ENCODE measurements around the gene MAML2. TPM values are rescaled to one million over a fixed set of nuclear protein-coding genes. Genes with fewer than 3 reads are reported as not detected.

MAML2 gene
- total RNA-seq, 2 experiments from 2014 or later = 11.8 to 12.5 TPM

GRCh38 chr11:96194581-96195374, 148.2 kb downstream of the MAML2 start:
- DNase-seq = no peak
- no peak for ATAC-seq
- Mint-ChIP-seq H3K4me3 (peak overlapping the region; percentile 9), H3K36me3 (ENCODE audit: low read depth) (peaks cover 44% of the 10 kb centered on the region), H3K9me3 (peaks cover 6% of the 10 kb centered on the region), H3K27ac (peak overlapping the region; percentile 78), H3K4me1 (ENCODE audit: low read depth) (peaks cover 87% of the 10 kb centered on the region), H3K27me3 (no peaks in the 10 kb centered on the region)
- intact Hi-C loops (cut with micrococcal nuclease) = no loop called here
- ChIA-PET POLR2A (no interaction called here), CTCF (interaction anchor here (0.7 to 1.8 kb wide), 8 partner anchors 8 to 148 kb away, joined by 3 to 11 read pairs (median 4); partner anchors contain the start of gene MAML2)
- no peak for TF ChIP-seq CTCF (IDR thresholded peaks at IDR 0.05)

- Mint-ChIP-seq H3K4me3 (peak overlapping the region; percentile 9), H3K9me3 (peaks cover 6% of the 10 kb centered on the region), H3K27me3 (no peaks in the 10 kb centered on the region), H3K27ac (peak overlapping the region; percentile 78), H3K36me3 (ENCODE audit: low read depth) (peaks cover 37% of the 10 kb centered on the region), H3K4me1 (ENCODE audit: low read depth) (peaks cover 87% of the 10 kb centered on the region)
- DNase-seq = no peak
- ChIA-PET POLR2A (no interaction called here), CTCF (interaction anchor here (1.1 to 1.8 kb wide), 6 partner anchors 8 to 149 kb away, joined by 4 to 11 read pairs (median 6); partner anchors contain the start of gene MAML2)
- intact Hi-C loops (cut with micrococcal nuclease) = no loop called here
- TF ChIP-seq CTCF (IDR thresholded peaks at IDR 0.05) = no peak
- no peak for ATAC-seq
Observed at GRCh38 chr11:96193745-96194443, 149.1 kb downstream of the MAML2 start.

- ChIA-PET POLR2A (no interaction called here), CTCF (no interaction called here)
- Mint-ChIP-seq H3K4me3 (no peak overlapping the region), H3K9me3 (peaks cover 6% of the 10 kb centered on the region), H3K27ac (peak overlapping the region; percentile 12), H3K27me3 (no peaks in the 10 kb centered on the region), H3K36me3 (ENCODE audit: low read depth) (peaks cover 23% of the 10 kb centered on the region), H3K4me1 (ENCODE audit: low read depth) (peaks cover 88% of the 10 kb centered on the region)
- ATAC-seq = no peak
- no peak for DNase-seq
- no peak for TF ChIP-seq CTCF (IDR thresholded peaks at IDR 0.05)
- intact Hi-C loops (cut with micrococcal nuclease) = no loop called here
Observed at GRCh38 chr11:96191752-96192151, 151.2 kb downstream of the MAML2 start.

- H3K4me1 Mint-ChIP-seq (ENCODE audit: low read depth) = peaks cover 85% of the 10 kb centered on the region
- H3K9me3 Mint-ChIP-seq = peaks cover 6% of the 10 kb centered on the region
- TF ChIP-seq CTCF (IDR thresholded peaks at IDR 0.05) = no peak
- DNase-seq = no peak
- ATAC-seq = peak; percentile 28
- H3K27me3 Mint-ChIP-seq = no peaks in the 10 kb centered on the region
- H3K36me3 Mint-ChIP-seq (ENCODE audit: low read depth) = peaks cover 22% of the 10 kb centered on the region
- intact Hi-C loops (cut with micrococcal nuclease) = loop anchor here (2.0 kb wide), 1 partner anchor 153 kb away; the partner anchor contains the start of gene MAML2
- ChIA-PET CTCF (interaction anchor here (0.6 to 1.5 kb wide), 15 partner anchors 11 to 175 kb away, joined by 3 to 6 read pairs (median 3); partner anchors contain the start of gene MAML2), POLR2A (interaction anchor here (0.6 to 2.2 kb wide), 7 partner anchors 11 to 153 kb away, joined by 3 to 12 read pairs (median 4); partner anchors contain the start of gene MAML2)
- H3K4me3 Mint-ChIP-seq = peak overlapping the region; percentile 43
- peak overlapping the region; percentile 86 for H3K27ac Mint-ChIP-seq
Observed at GRCh38 chr11:96189351-96189750, 153.6 kb downstream of the MAML2 start.

All from activated CD8-positive, alpha-beta T cell treated with anti-CD3 and anti-CD28 coated beads for 36 hours (primary cell).